H1 (cell line): Measurements from ENCODE around the gene RIPPLY1. TPM values are rescaled to one million over a fixed set of nuclear protein-coding genes. Genes with fewer than 3 reads are reported as not detected.

Source experiments
- CTCF ChIA-PET: fragments of 300-600 bp; sonication (Branson Sonifier 250); formaldehyde crosslinking; loops from one replicate; lab custom pipeline; 2021; ENCODE audit not compliant: partially characterized antibody; lab: Charles Lee
- POLR2A ChIA-PET: fragments of 300-600 bp; sonication (Branson Sonifier 250); formaldehyde crosslinking; loops from one replicate; lab custom pipeline; 2021; ENCODE audit warnings: inconsistent platforms; ENCODE audit not compliant: partially characterized antibody; lab: Charles Lee
- DNase-seq, 2 experiments: peaks; one replicate each; pipeline versions ENCODE4 v3.0.0 to v3.0.0-alpha.2; 2010 to 2022; ENCODE audit warnings: low spot score in 2 of 2, low read depth in 1 of 2, mixed read lengths in 1 of 2
- FAIRE-seq: peaks from 2 replicates; lab custom pipeline; 2011; peaks lifted over from hg19 to GRCh38; lab: Jason Lieb, UNC
- H2AFZ ChIP-seq: 2 replicates; pipeline ENCODE4 v1.8.1; 2012; ENCODE audit warnings: low read length, inconsistent platforms
- H2AK5ac ChIP-seq: 2 replicates; pipeline ENCODE4 v1.6.1; 2013; ENCODE audit warnings: low read depth, low read length
- H2BK120ac ChIP-seq: replicated peaks from 2 replicates; pipeline ENCODE3; 2013; ENCODE audit warnings: low read depth, low read length, inconsistent platforms
- H2BK12ac ChIP-seq: 2 replicates; pipeline ENCODE4 v1.6.1; 2013; ENCODE audit warnings: low read depth, low read length
- H2BK15ac ChIP-seq: 2 replicates; pipeline ENCODE4 v1.6.1; 2013; ENCODE audit warnings: low read length
- H2BK20ac ChIP-seq: 2 replicates; pipeline ENCODE4 v1.6.1; 2013; ENCODE audit warnings: low read length
- H2BK5ac ChIP-seq: 2 replicates; pipeline ENCODE4 v1.6.1; 2013; ENCODE audit warnings: low read depth, low read length
- H3K14ac ChIP-seq: 2 replicates; pipeline ENCODE4 v1.6.1; 2013; ENCODE audit warnings: inconsistent platforms; ENCODE audit not compliant: insufficient read length
- H3K18ac ChIP-seq: 2 replicates; pipeline ENCODE4 v1.6.1; 2013; ENCODE audit warnings: low read length; ENCODE audit errors: extremely low read depth
- H3K23ac ChIP-seq: 2 replicates; pipeline ENCODE4 v1.6.1; 2013; ENCODE audit warnings: inconsistent platforms; ENCODE audit not compliant: insufficient read length
- H3K23me2 ChIP-seq: 2 replicates; pipeline ENCODE4 v1.6.1; 2013; ENCODE audit warnings: low read depth, low read length
- H3K27ac ChIP-seq: 2 replicates; pipeline ENCODE4 v1.6.1; 2011; ENCODE audit warnings: low read depth, low read length, inconsistent platforms
- H3K27me3 ChIP-seq, 4 experiments: replicated peaks in 1 of 4; 1 replicate in 1 of 4; 2 replicates in 3 of 4; pipeline versions ENCODE4 v1.6.1 to v1.8.1; 2011 to 2013; ENCODE audit warnings: low read length in 3 of 4, mild to moderate bottlenecking in 3 of 4, inconsistent platforms in 2 of 4, mixed read lengths in 2 of 4, moderate library complexity in 1 of 4; ENCODE audit not compliant: control insufficient read depth in 3 of 4, insufficient read depth in 3 of 4; ENCODE audit errors: extremely low read depth in 1 of 4
- H3K36me3 ChIP-seq, 4 experiments: 2 replicates each; pipeline versions ENCODE4 v1.6.1 to v1.8.1; 2011 to 2013; ENCODE audit warnings: mild to moderate bottlenecking in 4 of 4, low read length in 3 of 4, moderate library complexity in 2 of 4, control low read depth in 1 of 4, inconsistent platforms in 1 of 4; ENCODE audit not compliant: insufficient read depth in 4 of 4, control insufficient read depth in 2 of 4
- H3K4ac ChIP-seq: replicated peaks from 2 replicates; pipeline ENCODE3; 2013; ENCODE audit warnings: low read length, low read depth, mixed read lengths, inconsistent platforms; ENCODE audit not compliant: insufficient read length
- H3K4me1 ChIP-seq, 4 experiments: replicated peaks in 1 of 4; 1 replicate in 1 of 4; 2 replicates in 3 of 4; pipeline versions ENCODE4 v1.6.1 to v1.8.1; 2011 to 2013; ENCODE audit warnings: low read length in 3 of 4, inconsistent platforms in 2 of 4, mixed read lengths in 1 of 4; ENCODE audit not compliant: insufficient read depth in 4 of 4, control insufficient read depth in 3 of 4
- H3K4me2 ChIP-seq, 2 experiments: 2 replicates each; pipeline versions ENCODE4 v1.6.1 to v1.8.1; 2011 to 2013; ENCODE audit warnings: low read depth in 2 of 2, low read length in 2 of 2, control low read depth in 1 of 2, inconsistent platforms in 1 of 2, mild to moderate bottlenecking in 1 of 2; ENCODE audit not compliant: insufficient read depth in 1 of 2
- H3K4me3 ChIP-seq, 4 experiments: fragments of 200-600, 300-600 bp in 1 of 4; sonication (generic), shearing (Covaris generic), sonication (Bioruptor Twin) in 1 of 4; 2 replicates each; pipeline versions ENCODE4 v1.5.1 to v1.8.1; 2011 to 2016; ENCODE audit warnings: low read length in 4 of 4, low read depth in 3 of 4, control low read depth in 2 of 4, inconsistent platforms in 2 of 4, mild to moderate bottlenecking in 2 of 4, mixed read lengths in 1 of 4, moderate library complexity in 1 of 4; ENCODE audit not compliant: insufficient read depth in 2 of 4; ENCODE audit errors: extremely low read depth in 1 of 4
- H3K56ac ChIP-seq: replicated peaks from 2 replicates; pipeline ENCODE3; 2013; ENCODE audit warnings: low read depth, mild to moderate bottlenecking, mixed read lengths, low read length, inconsistent platforms; ENCODE audit not compliant: insufficient read length
- H3K79me1 ChIP-seq: 2 replicates; pipeline ENCODE4 v1.6.1; 2013; ENCODE audit warnings: low read depth, low read length, control low read depth
- H3K79me2 ChIP-seq, 2 experiments: 2 replicates each; pipeline versions ENCODE4 v1.6.1 to v1.8.1; 2012 to 2013; ENCODE audit warnings: low read length in 2 of 2, mild to moderate bottlenecking in 2 of 2, inconsistent platforms in 1 of 2; ENCODE audit not compliant: insufficient read depth in 2 of 2, control insufficient read depth in 1 of 2
- H3K9ac ChIP-seq, 4 experiments: replicated peaks in 1 of 4; 1 replicate in 1 of 4; 2 replicates in 3 of 4; pipeline versions ENCODE4 v1.6.1 to v1.8.1; 2011 to 2013; ENCODE audit warnings: low read depth in 3 of 4, low read length in 3 of 4, control low read depth in 2 of 4, mild to moderate bottlenecking in 2 of 4, moderate library complexity in 2 of 4, inconsistent platforms in 1 of 4; ENCODE audit errors: extremely low read depth in 1 of 4
- H3K9me3 ChIP-seq, 2 experiments: 2 replicates each; pipeline versions ENCODE4 v1.6.1 to v1.8.1; 2012 to 2013; ENCODE audit warnings: mild to moderate bottlenecking in 2 of 2, moderate library complexity in 2 of 2, control low read depth in 1 of 2, inconsistent platforms in 1 of 2, low read depth in 1 of 2, low read length in 1 of 2, mixed read lengths in 1 of 2; ENCODE audit not compliant: insufficient read depth in 2 of 2
- H4K20me1 ChIP-seq, 2 experiments: replicated peaks in 1 of 2; 2 replicates each; pipeline versions ENCODE3 to v1.8.1; 2011 to 2013; ENCODE audit warnings: inconsistent platforms in 2 of 2, low read length in 2 of 2, mild to moderate bottlenecking in 1 of 2; ENCODE audit not compliant: insufficient read depth in 2 of 2, control insufficient read depth in 1 of 2
- H4K5ac ChIP-seq: 2 replicates; pipeline ENCODE4 v1.6.1; 2013; ENCODE audit warnings: low read length, low read depth, mixed read lengths, inconsistent platforms; ENCODE audit not compliant: insufficient read length
- H4K8ac ChIP-seq: 2 replicates; pipeline ENCODE4 v1.8.0; 2013; ENCODE audit warnings: mild to moderate bottlenecking, moderate library complexity, low read length, inconsistent platforms; ENCODE audit not compliant: insufficient read depth; ENCODE audit errors: extremely low read depth
- H4K91ac ChIP-seq: replicated peaks from 2 replicates; pipeline ENCODE3; 2013; ENCODE audit warnings: low read length, mixed read lengths, inconsistent platforms; ENCODE audit not compliant: insufficient read length
- BACH1 ChIP-seq: IDR thresholded peaks from 2 replicates; pipeline ENCODE4 v1.6.1; 2012; ENCODE audit warnings: low read length, improper control_type of control experiment
- CBX8 ChIP-seq: fragments of 300-800, 300-1000 bp; sonication (generic); IDR thresholded peaks from 2 replicates; pipeline ENCODE4 v1.7.1; 2016; ENCODE audit warnings: low read depth, low read length, borderline replicate concordance
- KDM1A ChIP-seq: fragments of 200-600, 300-600 bp; sonication (generic); IDR thresholded peaks from 2 replicates; pipeline ENCODE4 v1.7.1; 2016; ENCODE audit warnings: mild to moderate bottlenecking, low read length, borderline replicate concordance
- RBBP5 ChIP-seq: IDR thresholded peaks from 2 replicates; pipeline ENCODE4 v1.7.1; 2012; ENCODE audit warnings: low read depth, mild to moderate bottlenecking, inconsistent platforms, low read length, moderate library complexity, borderline replicate concordance
- RXRA ChIP-seq: IDR thresholded peaks from 2 replicates; pipeline ENCODE4 v1.6.1; 2011; ENCODE audit warnings: low read depth, mild to moderate bottlenecking, low read length, moderate library complexity; ENCODE audit not compliant: insufficient read depth
- TBP ChIP-seq: IDR thresholded peaks from 2 replicates; pipeline ENCODE4 v1.6.1; 2011; ENCODE audit warnings: low read depth, low read length, improper control_type of control experiment
- TCF12 ChIP-seq: IDR thresholded peaks from 2 replicates; pipeline ENCODE4 v1.6.1; 2011; ENCODE audit warnings: low read depth, mild to moderate bottlenecking, low read length
- WGBS, 2 experiments: shearing (Covaris generic) in 1 of 2; methylation state at CpG; one replicate each; pipeline versions ENCODE4 v1.1.6 to v1.1.7; 2013 to 2015; ENCODE audit warnings: low lambda C conversion rate in 2 of 2, mixed read lengths in 2 of 2, inconsistent platforms in 1 of 2, low coverage in 1 of 2, missing lambda C conversion rate in 1 of 2; ENCODE audit not compliant: insufficient replicate concordance in 2 of 2, insufficient coverage in 1 of 2, insufficient read length in 1 of 2; ENCODE audit errors: extremely low coverage in 1 of 2, missing lambda C conversion rate in 1 of 2; 5-methylcytosine and 5-hydroxymethylcytosine counted together
- polyA plus RNA-seq, 7 experiments: library from polyadenylated mRNA; depleted of rRNA in 3 of 7; stranded (reverse) in 5 of 7; unstranded in 2 of 7; fragments of >200 nt in 5 of 7; fragments of 200-250 nt in 2 of 7; gene quantifications; 1 replicate in 5 of 7; 2 replicates in 1 of 7; 4 replicates in 1 of 7; pipeline versions ENCODE4 v1.2.1 to v1.2.3, GENCODE V29; 2011 to 2013; ENCODE audit warnings: missing spikeins in 2 of 7, mixed read lengths in 2 of 7
- total RNA-seq: library from RNA; stranded (reverse); fragmentation: NEBNext Ultra II Directional; extraction: Animal tissue kit (Norgen Biotek cat#: 25700); gene quantifications from 2 replicates; pipeline ENCODE4 v1.2.1, GENCODE V29; 2021

Gene RIPPLY1
- total and polyA plus RNA-seq, 2 of the 8 experiments (the other 6 are each of a cell fraction or from before 2014, with no cell fraction given), result not detected

DNA sequence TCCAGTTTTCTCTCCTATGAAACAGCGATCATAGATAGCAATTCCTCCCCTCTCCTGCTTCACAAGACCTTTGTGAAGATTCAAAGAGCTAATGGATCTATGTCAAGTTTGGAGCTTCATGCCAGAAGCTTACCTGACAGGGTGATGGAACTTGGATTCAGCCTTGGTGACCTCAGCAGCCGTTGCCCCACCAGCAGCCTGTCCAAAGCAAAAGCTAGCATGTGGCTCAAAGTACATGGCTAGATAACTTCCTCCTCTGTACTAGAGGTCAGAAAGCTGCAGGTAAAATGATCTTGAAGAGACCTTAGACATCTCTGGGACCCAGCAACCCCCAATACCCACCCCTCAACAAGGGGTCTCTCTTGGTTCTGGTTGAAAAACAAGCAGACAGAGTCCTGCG lies 1.8 kb downstream of the RIPPLY1 start:
- WGBS, 2 experiments, result 64% methylated on average over 2 of the region's 3 CpGs; no CpG with 5 or more reads in 1 of the 2 experiments
- Histone ChIP-seq H2AK5ac (no peak overlapping the region), H3K4me1 (no peaks in the 10 kb centered on the region; a peak in 1 of 7 replicates), H3K14ac (no peak overlapping the region), H2BK20ac (no peak overlapping the region), H3K79me2 (no peaks in the 10 kb centered on the region), H3K27me3 (no peaks in the 10 kb centered on the region), H4K8ac (no peak overlapping the region), H2AFZ (no peak overlapping the region), H2BK12ac (no peak overlapping the region), H3K9me3 (no peaks in the 10 kb centered on the region), H3K27ac (no peak overlapping the region), H3K4me2 (no peak overlapping the region), H3K9ac (no peak overlapping the region), H2BK120ac (no peak overlapping the region), H3K36me3 (no peaks in the 10 kb centered on the region), H4K91ac (no peak overlapping the region), H2BK15ac (no peak overlapping the region), H2BK5ac (no peak overlapping the region), H3K23ac (no peak overlapping the region), H4K20me1 (no peaks in the 10 kb centered on the region), H4K5ac (no peak overlapping the region), H3K56ac (no peak overlapping the region), H3K4me3 (no peak overlapping the region), H3K18ac (no peak overlapping the region), H3K4ac (no peak overlapping the region), H3K79me1 (no peaks in the 10 kb centered on the region), H3K23me2 (no peaks in the 10 kb centered on the region)
- ChIA-PET POLR2A (no interaction called here), CTCF (interaction anchor here (0.5 to 5.6 kb wide), 6 partner anchors 9 to 609 kb away, joined by 3 to 50 read pairs (median 6); partner anchors contain the start of gene CLDN2)
- FAIRE-seq (no peak), DNase-seq (no peak)
- no peak for TF ChIP-seq KDM1A
- TF ChIP-seq CBX8, result no peak
- TF ChIP-seq TCF12, result no peak
- TF ChIP-seq BACH1, result no peak
- no peak for TF ChIP-seq TBP
- no peak for TF ChIP-seq RXRA
- TF ChIP-seq RBBP5, result no peak
